ENCODE data around the gene SCUBE3. TPM values are rescaled to one million over a fixed set of nuclear protein-coding genes. Genes with fewer than 3 reads are reported as not detected.

Gene SCUBE3
- under 1 TPM in 1 of 2 experiments, not detected in 1; 0.02 TPM for total RNA-seq

GRCh38 chr6:35213824-35214756 is at the start of gene SCUBE3:
SCUBE3 (plus strand) TSS chr6:35213956; CDS start chr6:35214419, 463 bp downstream.
- POLR2A ChIA-PET = no interaction called here
- Mint-ChIP-seq H3K36me3 (no peaks in the 10 kb centered on the region), H3K9me3 (no peaks in the 10 kb centered on the region), H3K27ac (no peak within 1 kb of the TSS), H3K4me1 (ENCODE audit: low read depth) (peaks cover 5% of the 10 kb centered on the region), H3K4me3 (peak within 1 kb of the TSS; percentile 21), H3K27me3 (peaks cover 62% of the 10 kb centered on the region)
- intact Hi-C loops (cut with micrococcal nuclease) = no loop called here
- DNase-seq = peak; percentile 16
- CTCF ChIA-PET = interaction anchor here (3.6 kb wide), 1 partner anchor 9 kb away, joined by 20 read pairs; no protein-coding TSS in a partner anchor

DNA sequence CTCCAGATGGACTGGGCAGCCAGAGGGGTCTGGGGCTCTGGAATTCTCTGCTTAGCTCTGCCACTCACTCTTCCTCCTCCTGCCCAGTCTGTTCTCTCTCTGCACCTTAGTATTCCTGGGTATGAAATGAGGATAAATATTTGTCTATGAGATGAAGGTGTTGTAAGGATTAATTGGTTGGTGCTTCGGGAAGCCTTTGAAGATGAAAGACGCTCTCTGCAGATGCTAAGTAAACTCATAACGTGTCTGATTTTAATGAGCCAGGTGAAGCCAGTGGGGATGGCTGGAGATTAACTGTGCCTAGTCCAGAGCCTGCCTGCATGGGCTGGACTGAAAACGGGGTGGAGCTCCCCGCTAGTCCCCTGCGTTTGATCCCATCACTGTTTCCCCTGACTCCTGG is 49.5 kb upstream of the SCUBE3 start:
- intact Hi-C loops (cut with micrococcal nuclease) = no loop called here
- Mint-ChIP-seq H3K9me3 (peaks cover under 1% of the 10 kb centered on the region), H3K4me3 (no peak overlapping the region), H3K4me1 (ENCODE audit: low read depth) (peaks cover 4% of the 10 kb centered on the region), H3K27ac (no peak overlapping the region), H3K36me3 (no peaks in the 10 kb centered on the region), H3K27me3 (peaks cover 5% of the 10 kb centered on the region)
- CTCF ChIA-PET = interaction anchor here (1.2 kb wide), 1 partner anchor 41 kb away, joined by 4 read pairs; no protein-coding TSS in a partner anchor
- POLR2A ChIA-PET = no interaction called here
- DNase-seq = no peak

- CTCF ChIA-PET = interaction anchor here (0.9 to 1.2 kb wide), 2 partner anchors 25 to 40 kb away, joined by 3 to 4 read pairs; no protein-coding TSS in a partner anchor
- intact Hi-C loops (cut with micrococcal nuclease) = no loop called here
- Mint-ChIP-seq H3K27me3 (peaks cover 5% of the 10 kb centered on the region), H3K4me3 (no peak overlapping the region), H3K27ac (no peak overlapping the region), H3K36me3 (no peaks in the 10 kb centered on the region), H3K9me3 (peaks cover 5% of the 10 kb centered on the region), H3K4me1 (ENCODE audit: low read depth) (peaks cover 4% of the 10 kb centered on the region)
- DNase-seq = no peak
- POLR2A ChIA-PET = no interaction called here
These were observed 48.9 kb upstream of the SCUBE3 start for GRCh38 chr6:35164868-35165267.

GRCh38 chr6:35165630-35166071 is 48.1 kb upstream of the SCUBE3 start:
- CTCF ChIA-PET = interaction anchor here (0.6 to 0.9 kb wide), 2 partner anchors 26 to 374 kb away, joined by 3 read pairs; partner anchors contain the start of gene BLTP3A

DNA sequence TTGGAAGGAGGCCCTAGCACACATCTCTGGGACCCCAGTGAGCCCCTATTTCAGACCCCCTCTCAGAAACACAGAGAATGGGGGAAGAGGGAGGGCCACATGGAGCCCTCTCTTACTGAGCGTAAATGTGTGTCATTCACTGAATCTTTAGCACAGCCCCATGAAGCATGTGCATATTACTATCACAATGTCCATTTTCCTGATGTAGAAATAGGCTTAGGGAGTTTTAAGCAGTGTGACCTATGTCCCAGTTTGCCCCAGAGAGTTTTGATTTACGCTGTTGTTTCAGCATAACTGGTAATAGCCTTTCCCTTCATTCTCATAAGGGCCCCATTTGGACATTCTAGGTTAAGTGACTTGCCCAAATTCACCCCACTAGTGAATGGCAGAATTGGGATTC is 47.6 kb upstream of the SCUBE3 start:
- Mint-ChIP-seq H3K27ac (no peak overlapping the region), H3K4me1 (ENCODE audit: low read depth) (peaks cover 8% of the 10 kb centered on the region), H3K4me3 (no peak overlapping the region), H3K27me3 (peaks cover 5% of the 10 kb centered on the region), H3K9me3 (peaks cover 5% of the 10 kb centered on the region), H3K36me3 (no peaks in the 10 kb centered on the region)
- DNase-seq = no peak
- POLR2A ChIA-PET = interaction anchor here (1.1 kb wide), 1 partner anchor 9 kb away, joined by 3 read pairs; no protein-coding TSS in a partner anchor
- intact Hi-C loops (cut with micrococcal nuclease) = no loop called here
- CTCF ChIA-PET = no interaction called here

More at GRCh38 chr6:35165630-35166071, 48.1 kb upstream of the SCUBE3 start:
- DNase-seq = no peak
- Mint-ChIP-seq H3K9me3 (peaks cover 5% of the 10 kb centered on the region), H3K27me3 (peaks cover 5% of the 10 kb centered on the region), H3K27ac (no peak overlapping the region), H3K36me3 (no peaks in the 10 kb centered on the region), H3K4me3 (no peak overlapping the region), H3K4me1 (ENCODE audit: low read depth) (peaks cover 7% of the 10 kb centered on the region)
- intact Hi-C loops (cut with micrococcal nuclease) = no loop called here
- POLR2A ChIA-PET = interaction anchor here (1.1 kb wide), 1 partner anchor 8 kb away, joined by 3 read pairs; no protein-coding TSS in a partner anchor

- Mint-ChIP-seq H3K4me1 (ENCODE audit: low read depth) (peaks cover 8% of the 10 kb centered on the region), H3K27me3 (peaks cover 5% of the 10 kb centered on the region)
These were observed 47.2 kb upstream of the SCUBE3 start for GRCh38 chr6:35166520-35166919.

GRCh38 chr6:35167505-35167904 is 46.3 kb upstream of the SCUBE3 start:
- ChIA-PET POLR2A (no interaction called here), CTCF (interaction anchor here (1.3 kb wide), 1 partner anchor 39 kb away, joined by 3 read pairs; no protein-coding TSS in a partner anchor)
- Mint-ChIP-seq H3K36me3 (no peaks in the 10 kb centered on the region), H3K27me3 (peaks cover 4% of the 10 kb centered on the region), H3K9me3 (peaks cover 5% of the 10 kb centered on the region), H3K4me3 (no peak overlapping the region), H3K4me1 (ENCODE audit: low read depth) (peaks cover 8% of the 10 kb centered on the region), H3K27ac (no peak overlapping the region)
- intact Hi-C loops (cut with micrococcal nuclease) = no loop called here
- DNase-seq = no peak

More at GRCh38 chr6:35166520-35166919, 47.2 kb upstream of the SCUBE3 start:
- ChIA-PET CTCF (interaction anchor here (1.3 kb wide), 1 partner anchor 40 kb away, joined by 3 read pairs; no protein-coding TSS in a partner anchor), POLR2A (interaction anchor here (1.1 kb wide), 1 partner anchor 9 kb away, joined by 3 read pairs; no protein-coding TSS in a partner anchor)
- no peak for DNase-seq
- no peaks in the 10 kb centered on the region for H3K36me3 Mint-ChIP-seq
- H3K9me3 Mint-ChIP-seq = peaks cover 5% of the 10 kb centered on the region
- no peak overlapping the region for H3K27ac Mint-ChIP-seq
- no peak overlapping the region for H3K4me3 Mint-ChIP-seq
- intact Hi-C loops (cut with micrococcal nuclease) = no loop called here

- H3K9me3 Mint-ChIP-seq = peaks cover 5% of the 10 kb centered on the region
- peaks cover 11% of the 10 kb centered on the region for H3K4me1 Mint-ChIP-seq (ENCODE audit: low read depth)
- no peak overlapping the region for H3K27ac Mint-ChIP-seq
- ChIA-PET POLR2A (no interaction called here), CTCF (no interaction called here)
- DNase-seq = no peak
- H3K4me3 Mint-ChIP-seq = no peak overlapping the region
- intact Hi-C loops (cut with micrococcal nuclease) = no loop called here
- H3K36me3 Mint-ChIP-seq = no peaks in the 10 kb centered on the region
- H3K27me3 Mint-ChIP-seq = peaks cover 2% of the 10 kb centered on the region
These were observed 45.3 kb upstream of the SCUBE3 start for GRCh38 chr6:35168461-35168861.

DNA sequence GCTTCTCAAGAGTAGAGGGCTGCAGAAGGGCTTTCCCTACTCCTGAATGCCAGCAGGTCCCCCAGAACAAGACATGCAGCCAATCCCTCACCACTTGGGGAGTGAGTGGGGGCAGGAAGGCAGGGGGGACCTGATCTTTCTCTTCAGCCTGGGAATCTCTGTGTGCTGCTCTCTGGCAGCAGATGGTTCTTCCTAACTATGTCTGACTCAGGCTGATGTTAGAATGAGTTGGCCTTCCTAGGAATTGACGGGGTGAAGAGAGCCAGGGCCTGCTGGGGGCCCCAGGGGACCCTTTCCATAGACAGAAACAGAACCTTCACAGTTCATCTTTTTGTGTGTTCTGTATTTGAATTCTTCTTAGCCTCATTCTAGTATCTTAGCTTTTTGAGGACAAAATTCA is 43.6 kb upstream of the SCUBE3 start:
- DNase-seq = no peak
- Mint-ChIP-seq H3K9me3 (peaks cover 5% of the 10 kb centered on the region), H3K4me3 (no peak overlapping the region), H3K4me1 (ENCODE audit: low read depth) (peaks cover 20% of the 10 kb centered on the region), H3K36me3 (no peaks in the 10 kb centered on the region), H3K27me3 (no peaks in the 10 kb centered on the region), H3K27ac (no peak overlapping the region)
- POLR2A ChIA-PET = no interaction called here
- intact Hi-C loops (cut with micrococcal nuclease) = no loop called here
- CTCF ChIA-PET = no interaction called here

- intact Hi-C loops (cut with micrococcal nuclease) = no loop called here
- peaks cover 1% of the 10 kb centered on the region for H3K27me3 Mint-ChIP-seq
- ChIA-PET POLR2A (no interaction called here), CTCF (no interaction called here)
- no peak for DNase-seq
- H3K4me1 Mint-ChIP-seq (ENCODE audit: low read depth) = peaks cover 15% of the 10 kb centered on the region
- H3K4me3 Mint-ChIP-seq = no peak overlapping the region
- H3K9me3 Mint-ChIP-seq = peaks cover 5% of the 10 kb centered on the region
- H3K36me3 Mint-ChIP-seq = no peaks in the 10 kb centered on the region
- no peak overlapping the region for H3K27ac Mint-ChIP-seq
These were observed 42.9 kb upstream of the SCUBE3 start for GRCh38 chr6:35170891-35171290.

GRCh38 chr6:35173044-35173426 is 40.7 kb upstream of the SCUBE3 start:
- CTCF ChIA-PET = interaction anchor here (2.0 kb wide), 1 partner anchor 32 kb away, joined by 10 read pairs; no protein-coding TSS in a partner anchor

DNA sequence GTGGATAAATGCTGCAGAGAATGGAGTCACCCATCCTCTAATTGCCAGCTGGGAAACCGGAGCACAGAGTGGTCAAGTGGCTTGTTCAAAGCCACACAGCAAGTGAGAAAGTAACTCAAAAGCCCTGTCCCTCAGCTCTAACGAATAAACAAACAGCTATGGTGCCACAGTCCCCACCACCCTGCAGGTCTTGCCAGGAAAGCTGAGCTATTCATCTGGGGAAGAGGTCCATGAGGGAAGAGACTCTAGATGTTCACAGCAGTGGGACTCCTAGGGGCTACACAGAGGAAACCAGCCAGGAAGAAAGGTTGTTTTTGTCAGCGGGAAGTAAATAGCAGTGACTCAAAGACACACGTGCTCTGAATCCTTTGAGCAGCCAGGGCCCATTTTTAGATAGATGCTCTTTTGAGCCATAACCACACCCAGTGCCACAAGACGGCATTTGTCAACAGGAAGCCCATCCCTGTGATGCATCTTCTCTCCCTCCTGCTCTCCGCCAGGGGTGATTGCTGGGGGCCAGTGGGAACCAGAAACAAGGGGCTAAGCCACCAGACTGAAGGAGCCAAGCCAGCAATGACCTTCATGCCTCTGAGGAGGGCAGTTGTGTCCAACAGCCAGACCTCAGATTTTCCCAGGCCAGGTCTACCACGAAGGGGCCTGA is 40.2 kb upstream of the SCUBE3 start:
- peak; percentile 23 for DNase-seq
- POLR2A ChIA-PET = no interaction called here
- Mint-ChIP-seq H3K27ac (no peak overlapping the region), H3K27me3 (peaks cover 2% of the 10 kb centered on the region), H3K36me3 (no peaks in the 10 kb centered on the region), H3K4me3 (no peak overlapping the region), H3K4me1 (ENCODE audit: low read depth) (peaks cover 15% of the 10 kb centered on the region), H3K9me3 (peaks cover 5% of the 10 kb centered on the region)
- CTCF ChIA-PET = interaction anchor here (1.3 to 2.0 kb wide), 2 partner anchors 32 to 33 kb away, joined by 3 to 10 read pairs; no protein-coding TSS in a partner anchor
- intact Hi-C loops (cut with micrococcal nuclease) = no loop called here

More at GRCh38 chr6:35173044-35173426, 40.7 kb upstream of the SCUBE3 start:
- H3K27ac Mint-ChIP-seq = no peak overlapping the region
- peaks cover 5% of the 10 kb centered on the region for H3K9me3 Mint-ChIP-seq
- H3K4me3 Mint-ChIP-seq = no peak overlapping the region
- POLR2A ChIA-PET = no interaction called here
- H3K27me3 Mint-ChIP-seq = peaks cover 2% of the 10 kb centered on the region
- no peak for DNase-seq
- H3K4me1 Mint-ChIP-seq (ENCODE audit: low read depth) = peaks cover 15% of the 10 kb centered on the region
- no peaks in the 10 kb centered on the region for H3K36me3 Mint-ChIP-seq
- intact Hi-C loops (cut with micrococcal nuclease) = no loop called here
